K562 (cell line): ENCODE results near the gene MLC1. TPM values are rescaled to one million over a fixed set of nuclear protein-coding genes. Genes with fewer than 3 reads are reported as not detected.

ENCODE experiments used
- AFF1 ChIP-seq, 2 experiments: fragments of 450-650 bp; IDR thresholded peaks; 2 replicates each; pipeline ENCODE4 v1.6.1; 2018; ENCODE audit warnings: mild to moderate bottlenecking in 2 of 2, low read depth in 1 of 2; ENCODE audit not compliant: partially characterized antibody in 2 of 2
- L3MBTL2 ChIP-seq: fragments of 450-650 bp; IDR thresholded peaks from 2 replicates; pipeline ENCODE4 v1.6.1; 2016; ENCODE audit warnings: mild to moderate bottlenecking, moderate library complexity
- ZNF512 ChIP-seq: IDR thresholded peaks from 2 replicates; pipeline ENCODE4 v1.6.1; 2016; ENCODE audit warnings: missing genetic modification characterization, missing compliant biosample characterization
- polyA plus RNA-seq, 8 experiments: library from polyadenylated mRNA; depleted of rRNA in 4 of 8; stranded (reverse) in 5 of 8; unstranded in 3 of 8; fragments of >200 nt; fragmentation: Nextera tagmentation in 2 of 8; fragmentation: Illumina TruSeq in 1 of 8; extraction: Ambion mirVana in 2 of 8; extraction: Trizol in 1 of 8; gene quantifications; 2 replicates each; pipeline versions ENCODE4 v1.2.1 to v1.2.3, GENCODE V29; 2011 to 2014; ENCODE audit warnings: inconsistent platforms in 1 of 8, missing spikeins in 1 of 8
- total RNA-seq, 7 experiments: library from RNA; depleted of rRNA in 6 of 7; stranded (reverse); fragments of >200 nt in 6 of 7; fragmentation: Illumina TruSeq in 2 of 7; extraction: Trizol in 2 of 7; gene quantifications; 2 replicates each; pipeline versions ENCODE4 v1.2.1 to v1.2.3, GENCODE V29; 2011 to 2021; ENCODE audit warnings: low replicate concordance in 1 of 7

MLC1 gene
- total and polyA plus RNA-seq, 9 of the 15 experiments (the other 6 are each of a cell fraction or from before 2014, with no cell fraction given) = 0.06 to 0.98 (median 0.39) TPM

- peak in 1 of 2 experiments; percentile 82 for TF ChIP-seq AFF1 (IDR thresholded peaks at IDR 0.05; ENCODE audit: low read depth in 1 of 2, partially characterized antibody in 2 of 2)
- no peak for TF ChIP-seq ZNF512 (tag)
- TF ChIP-seq L3MBTL2 = peak; percentile 48; the same call in 1 of the 2 replicates
Observed at GRCh38 chr22:50105208-50106100, 20.2 kb upstream of the MLC1 start (continued).
